Spleen (tissue), 11 donors: ENCODE results near the gene TMC8. TPM values are rescaled to one million over a fixed set of nuclear protein-coding genes. Genes with fewer than 3 reads are reported as not detected.
A peak's percentile ranks its signal among the peaks of the same experiment; 100 is the strongest.

ENCODE experiments used
- DNase-seq: peaks from one replicate; pipeline ENCODE4 v3.0.0-alpha.2; 2020
- H3K27ac ChIP-seq, 8 donors: fragments of 200-600 bp; sonication (generic) in 7 of 8; 1 replicate in 4 of 8; 2 replicates in 4 of 8; pipeline versions ENCODE4 v1.5.0 to v1.8.0; 2016 to 2021; ENCODE audit warnings: inconsistent platforms in 4 of 8, mild to moderate bottlenecking in 4 of 8, moderate library complexity in 1 of 8
- H3K27me3 ChIP-seq, 7 donors: fragments of 200-600 bp; sonication (generic) in 6 of 7; replicated peaks in 1 of 7; 1 replicate in 4 of 7; 2 replicates in 3 of 7; pipeline versions ENCODE4 v1.5.0 to v1.8.0; 2016 to 2021; ENCODE audit warnings: inconsistent platforms in 3 of 7, mild to moderate bottlenecking in 1 of 7
- H3K36me3 ChIP-seq, 6 donors: fragments of 200-600 bp; sonication (generic) in 5 of 6; 1 replicate in 4 of 6; 2 replicates in 2 of 6; pipeline versions ENCODE4 v1.5.0 to v1.8.0; 2016 to 2021; ENCODE audit warnings: inconsistent platforms in 2 of 6
- H3K4me1 ChIP-seq, 6 donors: fragments of 200-600 bp; sonication (generic) in 5 of 6; 1 replicate in 3 of 6; 2 replicates in 3 of 6; pipeline versions ENCODE4 v1.5.0 to v1.8.0; 2016 to 2021; ENCODE audit warnings: inconsistent platforms in 3 of 6
- H3K4me3 ChIP-seq, 8 donors: fragments of 200-600 bp; sonication (generic) in 7 of 8; 1 replicate in 4 of 8; 2 replicates in 4 of 8; pipeline versions ENCODE4 v1.5.0 to v1.8.0; 2016 to 2021; ENCODE audit warnings: inconsistent platforms in 4 of 8, mild to moderate bottlenecking in 4 of 8, moderate library complexity in 2 of 8
- H3K9me3 ChIP-seq, 8 donors: fragments of 200-600 bp; sonication (generic) in 7 of 8; 1 replicate in 4 of 8; 2 replicates in 4 of 8; pipeline versions ENCODE4 v1.5.0 to v1.8.0; 2016 to 2021; ENCODE audit warnings: inconsistent platforms in 4 of 8
- POLR2A ChIP-seq, 3 donors: fragments of 450-650 bp; IDR thresholded peaks; one replicate each; pipeline ENCODE4 v1.5.1; 2017; ENCODE audit warnings: antibody characterized with exemption in 3 of 3, mild to moderate bottlenecking in 1 of 3
- POLR2AphosphoS5 ChIP-seq, 3 donors: sonication (generic); formaldehyde crosslinking; IDR thresholded peaks; one replicate each; pipeline ENCODE4 v1.5.1; 2017; ENCODE audit warnings: antibody characterized with exemption in 3 of 3
- WGBS, 5 donors: extraction: QIAGEN DNeasy Blood & Tissue Kit in 3 of 5; methylation state at CpG; one replicate each; pipeline versions ENCODE4 v1.1.5 to v1.1.7; 2013 to 2018; 5-methylcytosine and 5-hydroxymethylcytosine counted together
- intact Hi-C: fragments of 100-400 bp; cut with DNase I; formaldehyde crosslinking; loops from one replicate; pipeline ENCODE4 v1.15.0; 2023; ENCODE audit warnings: low total_unique reads
- polyA plus RNA-seq, 3 donors: library from polyadenylated mRNA; stranded (reverse); fragments of 200-250 nt; gene quantifications; one replicate each; pipeline ENCODE4 v1.2.1, GENCODE V29; 2013
- total RNA-seq, 7 donors: library from RNA; depleted of rRNA in 3 of 7; stranded (reverse); fragments of >200 nt in 3 of 7; fragmentation: NEBNext Ultra II Directional in 4 of 7; extraction: Animal tissue kit (Norgen Biotek cat#: 25700) in 4 of 7; gene quantifications; one replicate each; pipeline versions ENCODE4 v1.1.0 to v1.2.1, GENCODE V29; 2016 to 2021
- TF ChIP-seq, protein P1 (sequence below), 11 experiments: fragments of 200-600 bp in 7 of 11; fragments of 450-650 bp in 4 of 11; sonication (generic) in 4 of 11; IDR thresholded peaks in 8 of 11; conservative IDR thresholded peaks in 3 of 11; 1 replicate in 7 of 11; 2 replicates in 4 of 11; pipeline versions ENCODE4 v1.4.0 to v1.8.0; 2016 to 2021; ENCODE audit warnings: antibody characterized with exemption in 11 of 11, inconsistent platforms in 4 of 11, mild to moderate bottlenecking in 1 of 11
- donor health status: healthy with polysubstance abuse.
- donor health status: DM: no; HTN: no; CAD: no; lungs with moderate emphysema.
- donor health status: DM: no; HTN: no; CAD: no.
- donor health status: Bipolar disorder and iron deficiency.
- donor health status: healthy.
- donor health status: DM: no; HTN: no; CAD: no.
- donor health status: DM: yes; HTN: yes; CAD: no.

The TMC8 gene
- total and polyA plus RNA-seq, 10 donors = 103 to 222 (median 191) TPM

DNA sequence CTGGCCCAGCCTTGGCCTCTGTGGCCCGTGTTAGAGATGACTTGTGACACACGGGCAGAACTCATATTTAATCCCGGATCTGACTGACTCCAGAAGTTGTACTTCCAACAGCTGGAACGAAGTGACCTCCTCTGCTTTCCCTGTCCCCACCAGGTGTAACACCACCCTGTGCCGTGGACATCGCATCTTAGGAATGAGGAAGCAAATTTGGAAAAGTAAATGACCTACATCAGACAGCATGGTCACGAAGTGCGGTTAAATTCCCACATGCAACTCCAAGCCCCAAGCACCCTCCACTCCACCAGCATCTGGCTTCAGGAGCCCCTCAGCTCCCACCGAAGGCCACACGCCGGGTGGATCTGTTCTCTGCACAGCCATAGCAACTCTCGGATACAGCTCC, 53.3 kb downstream of the TMC8 start:
- DNase-seq = no peak
- intact Hi-C loops = no loop called here
- H3K27me3 ChIP-seq = no peaks in the 10 kb centered on the region
- no peaks in the 10 kb centered on the region for H3K9me3 ChIP-seq
- H3K4me1 ChIP-seq = peaks cover 10 to 59% (median 40%) of the 10 kb centered on the region in 6 donors
- peaks cover 0 to 17% (median 0%) of the 10 kb centered on the region in 6 donors for H3K36me3 ChIP-seq
- 89 to 97% (median 93%) methylated on average over 8 to 12 of the region's 12 CpGs for WGBS, 5 donors
- H3K27ac ChIP-seq = no peak overlapping the region
- no peak overlapping the region for H3K4me3 ChIP-seq
- no peak for TF ChIP-seq POLR2AphosphoS5 (IDR thresholded peaks at IDR 0.05)

DNA sequence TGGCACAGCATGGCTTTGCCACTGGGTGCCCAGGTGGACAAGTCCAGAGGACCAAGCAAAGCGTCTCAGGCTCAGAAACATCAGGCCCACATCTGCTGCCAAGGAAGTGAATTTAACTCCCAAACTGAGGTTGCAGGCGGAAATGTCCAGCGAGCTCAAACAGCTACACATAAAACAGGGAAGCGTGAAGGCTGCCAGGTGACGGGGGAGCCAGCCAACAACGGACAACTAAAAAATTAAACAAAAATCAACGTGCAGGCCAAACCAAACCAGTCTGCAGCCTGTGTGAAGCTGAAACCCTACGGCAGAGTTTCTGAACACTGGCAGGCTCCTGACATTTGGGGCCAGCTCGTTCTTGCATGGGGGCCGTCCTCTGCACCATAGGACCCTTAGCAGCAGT, 53.8 kb downstream of the TMC8 start:
- peaks cover 0 to 13% (median 0%) of the 10 kb centered on the region in 6 donors for H3K36me3 ChIP-seq
- H3K9me3 ChIP-seq = no peaks in the 10 kb centered on the region
- no peak overlapping the region for H3K27ac ChIP-seq
- H3K4me1 ChIP-seq = peaks cover 8 to 59% (median 39%) of the 10 kb centered on the region in 6 donors
- no peaks in the 10 kb centered on the region for H3K27me3 ChIP-seq
- WGBS, 5 donors = 92 to 97% (median 94%) methylated on average over 10 of the region's 10 CpGs
- intact Hi-C loops = no loop called here
- no peak for DNase-seq
- no peak overlapping the region for H3K4me3 ChIP-seq
- TF ChIP-seq POLR2A (IDR thresholded peaks at IDR 0.05) (no peak), POLR2AphosphoS5 (IDR thresholded peaks at IDR 0.05) (no peak)
- TF ChIP-seq, protein P1, sequence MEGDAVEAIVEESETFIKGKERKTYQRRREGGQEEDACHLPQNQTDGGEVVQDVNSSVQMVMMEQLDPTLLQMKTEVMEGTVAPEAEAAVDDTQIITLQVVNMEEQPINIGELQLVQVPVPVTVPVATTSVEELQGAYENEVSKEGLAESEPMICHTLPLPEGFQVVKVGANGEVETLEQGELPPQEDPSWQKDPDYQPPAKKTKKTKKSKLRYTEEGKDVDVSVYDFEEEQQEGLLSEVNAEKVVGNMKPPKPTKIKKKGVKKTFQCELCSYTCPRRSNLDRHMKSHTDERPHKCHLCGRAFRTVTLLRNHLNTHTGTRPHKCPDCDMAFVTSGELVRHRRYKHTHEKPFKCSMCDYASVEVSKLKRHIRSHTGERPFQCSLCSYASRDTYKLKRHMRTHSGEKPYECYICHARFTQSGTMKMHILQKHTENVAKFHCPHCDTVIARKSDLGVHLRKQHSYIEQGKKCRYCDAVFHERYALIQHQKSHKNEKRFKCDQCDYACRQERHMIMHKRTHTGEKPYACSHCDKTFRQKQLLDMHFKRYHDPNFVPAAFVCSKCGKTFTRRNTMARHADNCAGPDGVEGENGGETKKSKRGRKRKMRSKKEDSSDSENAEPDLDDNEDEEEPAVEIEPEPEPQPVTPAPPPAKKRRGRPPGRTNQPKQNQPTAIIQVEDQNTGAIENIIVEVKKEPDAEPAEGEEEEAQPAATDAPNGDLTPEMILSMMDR (IDR thresholded peaks at IDR 0.05 in 8 of 11, conservative IDR thresholded peaks at IDR 0.05 in 3 of 11) = no peak

DNA sequence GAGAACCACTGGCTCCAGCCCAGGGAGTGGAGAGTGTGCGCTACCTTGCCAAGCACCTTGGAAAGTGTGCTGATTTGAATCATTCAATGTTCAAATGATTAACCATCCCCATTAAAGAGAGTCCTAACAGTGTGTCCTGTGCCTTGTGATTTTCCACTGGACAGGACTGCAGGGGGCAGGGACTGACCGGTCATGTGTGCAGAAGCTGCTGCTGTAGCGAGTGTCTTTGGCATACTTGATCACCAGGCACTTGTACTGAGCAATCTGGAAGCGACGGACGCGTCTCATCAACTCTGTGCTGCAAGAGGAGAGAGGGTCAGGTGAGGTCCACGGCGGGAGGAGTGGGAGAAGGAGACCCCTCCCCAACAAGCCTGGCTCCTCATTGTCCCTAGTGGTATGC, 54.3 kb downstream of the TMC8 start:
- TF ChIP-seq POLR2A (IDR thresholded peaks at IDR 0.05) = no peak
- TF ChIP-seq, protein P1 (IDR thresholded peaks at IDR 0.05 in 8 of 11, conservative IDR thresholded peaks at IDR 0.05 in 3 of 11) = no peak
- no peak for TF ChIP-seq POLR2AphosphoS5 (IDR thresholded peaks at IDR 0.05)
- Histone ChIP-seq H3K4me1 (peaks cover 6 to 59% (median 33%) of the 10 kb centered on the region in 6 donors), H3K27me3 (no peaks in the 10 kb centered on the region), H3K27ac (no peak overlapping the region), H3K36me3 (peaks cover 0 to 11% (median 0%) of the 10 kb centered on the region in 6 donors), H3K9me3 (no peaks in the 10 kb centered on the region), H3K4me3 (no peak overlapping the region)
- intact Hi-C loops = no loop called here
- no peak for DNase-seq
- 90 to 95% (median 94%) methylated on average over 9 of the region's 9 CpGs for WGBS, 5 donors

DNA sequence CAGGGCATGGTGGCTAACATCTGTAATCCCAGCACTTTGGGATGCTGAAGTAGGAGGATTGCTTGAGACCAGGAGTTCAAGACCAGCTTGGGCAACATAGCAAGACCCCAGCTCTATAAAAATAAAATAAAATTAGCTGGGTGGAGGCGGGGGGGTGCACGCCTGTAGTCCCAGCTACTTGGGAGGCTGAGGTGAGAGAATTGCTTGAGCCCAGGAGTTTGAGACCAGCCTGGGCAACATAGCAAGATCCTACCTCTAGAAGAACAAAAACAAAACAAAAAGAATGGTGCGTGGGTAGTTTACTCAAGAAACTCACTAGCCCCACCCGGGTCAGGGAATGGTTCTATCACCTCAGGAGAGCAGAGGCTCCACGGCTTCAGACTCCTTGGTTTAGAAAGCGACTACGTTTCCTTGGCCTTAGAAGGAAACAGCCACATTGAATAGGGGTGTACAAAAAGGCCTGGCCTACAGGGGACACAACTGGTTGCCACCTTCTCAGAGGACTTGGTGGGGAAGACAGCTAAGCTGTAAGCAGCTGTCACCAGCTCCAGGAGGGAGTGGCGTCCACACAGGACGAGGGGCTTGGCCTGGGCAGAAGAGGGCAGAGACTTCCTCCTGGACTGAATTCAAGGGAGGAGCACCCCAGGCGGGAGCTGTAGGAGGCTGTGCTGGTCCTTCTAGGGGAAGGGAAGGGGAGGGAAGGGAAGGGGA, 55.6 kb downstream of the TMC8 start:
- 54 to 59% (median 57%) methylated on average over 10 of the region's 10 CpGs for WGBS, 5 donors
- Histone ChIP-seq H3K27ac (peak overlapping the region in 3 of 8 donors; percentile 61 to 79 (median 76)), H3K9me3 (no peaks in the 10 kb centered on the region), H3K4me1 (peaks cover 3 to 52% (median 23%) of the 10 kb centered on the region in 6 donors), H3K27me3 (no peaks in the 10 kb centered on the region), H3K4me3 (peak overlapping the region in 4 of 8 donors; percentile 48 to 74 (median 56)), H3K36me3 (peaks cover 0 to 12% (median 0%) of the 10 kb centered on the region in 6 donors)
- DNase-seq = no peak
- TF ChIP-seq POLR2AphosphoS5 (IDR thresholded peaks at IDR 0.05) = no peak
- TF ChIP-seq, protein P1 (IDR thresholded peaks at IDR 0.05 in 8 of 11, conservative IDR thresholded peaks at IDR 0.05 in 3 of 11) = no peak
- no peak for TF ChIP-seq POLR2A (IDR thresholded peaks at IDR 0.05)
- intact Hi-C loops = no loop called here
